ENCODE measurements around the gene CD34. TPM values are rescaled to one million over a fixed set of nuclear protein-coding genes. Genes with fewer than 3 reads are reported as not detected.
A peak's percentile ranks its signal among the peaks of the same experiment; 100 is the strongest.

Gene CD34
- total RNA-seq, 3 donors from 2014 or later = 7.7 to 26.9 (median 9.7) TPM

DNA sequence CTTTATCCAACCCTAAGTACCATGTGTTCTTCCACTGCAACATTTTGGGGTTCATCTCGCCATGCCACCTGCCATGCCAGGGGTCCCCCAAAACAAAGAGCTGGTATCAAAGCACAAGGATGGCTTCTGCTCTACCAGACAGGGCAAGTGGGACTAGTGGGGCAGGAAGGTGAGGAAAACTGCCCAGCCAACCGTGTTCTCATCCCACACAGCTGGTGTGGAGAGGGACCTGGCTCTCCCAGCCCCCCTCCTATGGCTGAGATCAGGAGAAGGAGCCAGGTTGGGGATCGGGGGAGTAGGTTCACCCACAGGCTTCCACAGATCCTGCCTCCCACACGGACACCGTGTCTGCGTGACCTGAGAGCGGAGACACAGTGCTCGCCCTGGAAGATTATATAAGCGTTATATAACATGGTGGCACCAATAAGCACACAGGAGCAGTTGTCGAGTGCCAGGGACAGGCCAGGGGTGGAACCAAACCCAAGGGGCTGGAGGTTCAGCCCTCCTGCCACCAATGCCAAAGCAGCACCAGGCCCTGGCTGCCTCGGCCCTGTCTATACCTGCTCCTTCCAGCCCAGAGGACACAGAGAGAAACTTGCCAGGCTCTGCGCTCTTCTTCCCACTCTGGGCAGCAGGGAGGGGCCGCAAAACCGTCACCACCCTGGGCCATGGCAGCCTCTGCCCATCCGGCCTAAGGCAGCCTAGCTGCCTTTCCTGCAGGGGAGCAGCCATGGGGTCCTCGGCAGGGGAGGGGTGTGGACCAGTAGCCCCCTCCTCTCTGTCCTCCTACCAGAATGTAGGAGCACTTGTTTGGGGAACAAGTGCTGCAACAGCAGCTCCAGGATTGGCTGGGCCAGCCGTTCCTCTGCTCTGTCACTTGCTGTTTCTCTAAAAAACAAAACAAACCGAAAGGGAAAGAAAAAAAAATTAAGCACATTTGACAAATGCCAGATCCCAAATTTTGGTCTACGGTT lies 43.5 kb downstream of the CD34 start:
- TF ChIP-seq CTCF (IDR thresholded peaks at IDR 0.05) = no peak
- Histone ChIP-seq H3K4me3 (no peak overlapping the region), H3K9me3 (no peaks in the 10 kb centered on the region), H3K36me3 (ENCODE audit: low read depth) (no peaks in the 10 kb centered on the region), H3K4me1 (ENCODE audit: low read depth) (peaks cover 44% of the 10 kb centered on the region)
- peak in 2 of 3 donors; percentile 60 to 73 for DNase-seq
- ATAC-seq = peak; percentile 4
- intact Hi-C loops (cut with DNase I, micrococcal nuclease) = loop anchor here in 1 of 2 donors (2.0 kb wide), 1 partner anchor 39 kb away; no protein-coding TSS in a partner anchor

DNA sequence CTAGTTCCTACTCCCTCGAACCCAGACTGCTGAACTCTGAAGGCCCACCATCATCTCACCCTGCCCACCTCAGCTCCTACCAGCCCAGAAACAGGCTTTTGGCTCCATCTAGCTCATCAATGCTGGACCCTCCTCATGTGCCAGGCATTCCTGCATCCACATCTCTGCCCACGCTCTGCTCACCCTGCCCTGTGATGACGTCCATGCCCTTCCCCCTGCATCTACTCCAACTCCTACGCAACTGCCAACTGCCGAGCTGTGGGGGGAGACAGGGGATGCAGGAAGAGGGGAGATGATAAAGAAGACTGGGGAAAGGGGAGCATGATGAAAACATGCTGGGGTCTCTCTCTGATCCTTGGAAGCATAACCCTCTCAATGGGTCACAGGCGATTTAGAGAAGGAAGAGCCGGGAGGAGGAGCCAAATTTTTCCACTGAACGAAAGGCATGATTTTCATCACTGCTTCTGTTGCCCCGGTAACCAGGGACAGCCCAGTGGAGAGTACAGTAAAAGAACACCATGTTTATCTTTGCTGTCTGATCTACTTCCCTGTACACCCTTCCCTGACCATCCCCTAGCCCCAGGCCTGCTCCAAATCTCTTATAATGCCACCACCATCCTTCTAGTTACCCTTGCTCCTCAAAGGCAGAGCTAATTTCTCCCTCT lies 44.3 kb downstream of the CD34 start:
- Histone ChIP-seq H3K9me3 (no peaks in the 10 kb centered on the region), H3K4me1 (ENCODE audit: low read depth) (peaks cover 44% of the 10 kb centered on the region), H3K36me3 (ENCODE audit: low read depth) (no peaks in the 10 kb centered on the region), H3K4me3 (no peak overlapping the region)
- peak; percentile 28 for ATAC-seq
- no peak for TF ChIP-seq CTCF (IDR thresholded peaks at IDR 0.05)
- intact Hi-C loops (cut with DNase I, micrococcal nuclease) = no loop called here
- peak in 1 of 3 donors; percentile 47 for DNase-seq

- ATAC-seq = peak; percentile 8
- no peaks in the 10 kb centered on the region for H3K9me3 ChIP-seq
- no peak for DNase-seq
- no peak overlapping the region for H3K4me3 ChIP-seq
- intact Hi-C loops (cut with DNase I, micrococcal nuclease) = no loop called here
- no peak for TF ChIP-seq CTCF (IDR thresholded peaks at IDR 0.05)
- H3K36me3 ChIP-seq (ENCODE audit: low read depth) = no peaks in the 10 kb centered on the region
- peaks cover 30% of the 10 kb centered on the region for H3K4me1 ChIP-seq (ENCODE audit: low read depth)
Observed at GRCh38 chr1:207863893-207864535, 46.9 kb downstream of the CD34 start.

- ATAC-seq = no peak
Observed at GRCh38 chr1:207862241-207862787, 48.6 kb downstream of the CD34 start.

More at GRCh38 chr1:207862241-207862787, 48.6 kb downstream of the CD34 start:
- TF ChIP-seq CTCF (IDR thresholded peaks at IDR 0.05) = no peak
- Histone ChIP-seq H3K36me3 (ENCODE audit: low read depth) (no peaks in the 10 kb centered on the region), H3K9me3 (no peaks in the 10 kb centered on the region), H3K4me1 (ENCODE audit: low read depth) (peaks cover 26% of the 10 kb centered on the region), H3K4me3 (no peak overlapping the region)
- DNase-seq = no peak
- intact Hi-C loops (cut with DNase I, micrococcal nuclease) = no loop called here

Measured in mucosa of descending colon (tissue), 3 donors.